ENCODE results near the gene EPB41L3.
"Not testable (repeated sequence)": the region's sequence is repeated elsewhere in the genome, so short reads cannot be mapped to it uniquely, and the experiment has no call there.

Gene EPB41L3

GRCh38 chr18:5513947-5514346, 29.9 kb downstream of the EPB41L3 start:
- Histone ChIP-seq H3K27me3 (ENCODE audit: insufficient read depth, low read depth, severe bottlenecking) (no peaks in the 10 kb centered on the region), H3K36me3 (no peaks in the 10 kb centered on the region), H3K9me3 (ENCODE audit: severe bottlenecking) (no peaks in the 10 kb centered on the region), H3K4me3 (ENCODE audit: low read depth, low read length) (no peak overlapping the region), H3K27ac (no peak overlapping the region)
- DNase-seq = no peak
- TF ChIP-seq, protein P1, sequence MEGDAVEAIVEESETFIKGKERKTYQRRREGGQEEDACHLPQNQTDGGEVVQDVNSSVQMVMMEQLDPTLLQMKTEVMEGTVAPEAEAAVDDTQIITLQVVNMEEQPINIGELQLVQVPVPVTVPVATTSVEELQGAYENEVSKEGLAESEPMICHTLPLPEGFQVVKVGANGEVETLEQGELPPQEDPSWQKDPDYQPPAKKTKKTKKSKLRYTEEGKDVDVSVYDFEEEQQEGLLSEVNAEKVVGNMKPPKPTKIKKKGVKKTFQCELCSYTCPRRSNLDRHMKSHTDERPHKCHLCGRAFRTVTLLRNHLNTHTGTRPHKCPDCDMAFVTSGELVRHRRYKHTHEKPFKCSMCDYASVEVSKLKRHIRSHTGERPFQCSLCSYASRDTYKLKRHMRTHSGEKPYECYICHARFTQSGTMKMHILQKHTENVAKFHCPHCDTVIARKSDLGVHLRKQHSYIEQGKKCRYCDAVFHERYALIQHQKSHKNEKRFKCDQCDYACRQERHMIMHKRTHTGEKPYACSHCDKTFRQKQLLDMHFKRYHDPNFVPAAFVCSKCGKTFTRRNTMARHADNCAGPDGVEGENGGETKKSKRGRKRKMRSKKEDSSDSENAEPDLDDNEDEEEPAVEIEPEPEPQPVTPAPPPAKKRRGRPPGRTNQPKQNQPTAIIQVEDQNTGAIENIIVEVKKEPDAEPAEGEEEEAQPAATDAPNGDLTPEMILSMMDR (IDR thresholded peaks at IDR 0.05; ENCODE audit: low read depth, low read length) = no peak

GRCh38 chr18:5512176-5512575, 31.6 kb downstream of the EPB41L3 start:
- no peaks in the 10 kb centered on the region for H3K27me3 ChIP-seq (ENCODE audit: insufficient read depth, low read depth, severe bottlenecking)
- no peaks in the 10 kb centered on the region for H3K9me3 ChIP-seq (ENCODE audit: severe bottlenecking)
- no peak overlapping the region for H3K27ac ChIP-seq
- DNase-seq = no peak
- TF ChIP-seq, protein P1 (IDR thresholded peaks at IDR 0.05; ENCODE audit: low read depth, low read length) = no peak
- no peaks in the 10 kb centered on the region for H3K36me3 ChIP-seq
- no peak overlapping the region for H3K4me3 ChIP-seq (ENCODE audit: low read depth, low read length)

DNA sequence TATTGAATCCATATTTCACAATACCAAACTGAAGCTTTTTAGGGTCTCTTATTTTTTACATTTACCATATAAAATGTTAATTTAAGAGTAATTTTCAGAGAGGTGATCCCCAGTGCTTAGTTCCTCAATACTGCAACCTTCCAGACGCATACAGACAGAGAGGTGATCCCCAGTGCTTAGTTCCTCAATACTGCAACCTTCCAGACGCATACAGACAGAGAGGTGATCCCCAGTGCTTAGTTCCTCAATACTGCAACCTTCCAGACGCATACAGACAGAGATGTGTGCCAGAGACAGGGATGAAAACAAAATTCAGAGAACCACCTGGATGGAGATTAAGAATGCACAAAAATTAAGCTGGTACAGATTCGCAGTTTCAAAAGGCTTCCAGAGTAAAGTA, 32.3 kb downstream of the EPB41L3 start:
- H3K27me3 ChIP-seq (ENCODE audit: insufficient read depth, low read depth, severe bottlenecking); H3K27ac ChIP-seq; H3K36me3 ChIP-seq; H3K4me3 ChIP-seq (ENCODE audit: low read depth, low read length); H3K9me3 ChIP-seq (ENCODE audit: severe bottlenecking); DNase-seq: not testable (repeated sequence)

DNA sequence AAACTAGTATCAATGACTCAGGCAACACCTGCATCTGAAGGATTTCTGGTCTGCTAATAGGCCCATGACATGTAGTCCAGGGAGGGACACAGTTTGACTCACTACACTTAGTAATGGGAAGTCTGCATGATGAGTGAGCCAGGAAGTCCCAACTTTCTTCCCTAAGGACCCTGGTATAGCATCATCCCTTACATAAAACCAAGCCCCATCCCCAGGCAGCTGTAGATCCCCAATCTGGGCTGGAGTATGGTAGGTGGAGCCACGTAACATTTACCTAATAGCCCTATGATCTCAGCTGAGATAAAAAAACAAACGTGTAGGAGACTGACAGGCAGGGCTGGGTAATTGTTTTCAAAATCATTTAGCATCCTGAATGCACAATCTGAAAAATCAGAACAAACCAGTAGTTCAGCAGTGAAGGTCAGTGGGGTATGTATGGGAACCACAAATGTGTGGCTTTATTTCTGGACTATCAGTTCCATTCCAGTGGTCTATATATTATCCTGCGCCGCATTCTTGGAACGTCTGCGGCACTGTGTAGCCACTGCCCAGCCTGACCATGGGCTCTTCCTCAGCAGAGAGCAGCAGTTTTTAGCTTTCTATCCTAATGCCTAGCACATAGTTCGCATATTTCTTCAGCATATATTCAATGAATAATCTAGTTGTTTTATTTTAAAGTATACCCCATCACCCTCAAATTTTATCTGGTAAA, 33.5 kb downstream of the EPB41L3 start:
- no peaks in the 10 kb centered on the region for H3K9me3 ChIP-seq (ENCODE audit: severe bottlenecking)
- H3K4me3 ChIP-seq (ENCODE audit: low read depth, low read length) = no peak overlapping the region
- no peaks in the 10 kb centered on the region for H3K36me3 ChIP-seq
- DNase-seq = no peak
- H3K27me3 ChIP-seq (ENCODE audit: insufficient read depth, low read depth, severe bottlenecking) = no peaks in the 10 kb centered on the region
- TF ChIP-seq, protein P1 (IDR thresholded peaks at IDR 0.05; ENCODE audit: low read depth, low read length) = no peak
- no peak overlapping the region for H3K27ac ChIP-seq

DNA sequence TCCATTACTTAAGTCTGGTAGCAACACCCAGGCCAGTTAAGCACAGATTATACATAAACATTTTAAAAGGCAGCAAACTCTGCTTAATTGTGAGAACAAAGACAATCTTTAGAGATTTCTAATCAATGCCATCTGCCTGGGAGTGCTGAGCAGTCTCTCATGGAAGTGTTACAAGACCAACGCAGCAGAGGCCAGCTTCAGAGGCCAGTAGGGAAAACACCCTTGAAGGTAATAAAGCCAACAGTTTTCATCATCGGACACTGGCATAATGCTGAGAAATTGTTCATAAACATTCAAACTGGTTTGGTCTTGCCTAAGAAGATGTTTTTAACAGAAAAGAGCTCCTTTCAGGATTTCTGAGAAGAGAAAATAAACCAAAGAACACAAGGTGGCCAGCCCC, 35.0 kb downstream of the EPB41L3 start:
- no peak for DNase-seq
- Histone ChIP-seq H3K9me3 (ENCODE audit: severe bottlenecking) (no peaks in the 10 kb centered on the region), H3K27ac (no peak overlapping the region), H3K4me3 (ENCODE audit: low read depth, low read length) (no peak overlapping the region), H3K27me3 (ENCODE audit: insufficient read depth, low read depth, severe bottlenecking) (no peaks in the 10 kb centered on the region), H3K36me3 (no peaks in the 10 kb centered on the region)
- TF ChIP-seq, protein P1 (IDR thresholded peaks at IDR 0.05; ENCODE audit: low read depth, low read length) = no peak

- TF ChIP-seq, protein P1 (IDR thresholded peaks at IDR 0.05; ENCODE audit: low read depth, low read length) = no peak
- H3K27me3 ChIP-seq (ENCODE audit: insufficient read depth, low read depth, severe bottlenecking) = no peaks in the 10 kb centered on the region
- H3K4me3 ChIP-seq (ENCODE audit: low read depth, low read length) = no peak overlapping the region
- no peak overlapping the region for H3K27ac ChIP-seq
- no peaks in the 10 kb centered on the region for H3K36me3 ChIP-seq
- H3K9me3 ChIP-seq (ENCODE audit: severe bottlenecking) = no peaks in the 10 kb centered on the region
- no peak for DNase-seq
Observed at GRCh38 chr18:5507756-5508155, 36.0 kb downstream of the EPB41L3 start.
